ENCODE results near the gene SEMA4C.

SEMA4C gene

GRCh38 chr2:96875498-96876268, 5.8 kb upstream of the SEMA4C start:
- in situ Hi-C loops (cut with HindIII; ENCODE audit: low pct_unique_long_range_greater_than_20kb, low sequenced_read_pairs) = no loop called here
- TF ChIP-seq JUND (IDR thresholded peaks at IDR 0.05; ENCODE audit: low read depth) = no peak
- DNase-seq (ENCODE audit: low read depth in 1 of 2, low spot score in 1 of 2) = no peak

GRCh38 chr2:96874198-96874831, 4.4 kb upstream of the SEMA4C start:
- TF ChIP-seq JUND (IDR thresholded peaks at IDR 0.05; ENCODE audit: low read depth) = no peak
- no peak for DNase-seq (ENCODE audit: low read depth in 1 of 2, low spot score in 1 of 2)
- in situ Hi-C loops (cut with HindIII; ENCODE audit: low pct_unique_long_range_greater_than_20kb, low sequenced_read_pairs) = no loop called here

- in situ Hi-C loops (cut with HindIII; ENCODE audit: low pct_unique_long_range_greater_than_20kb, low sequenced_read_pairs) = no loop called here
- no peak for TF ChIP-seq JUND (IDR thresholded peaks at IDR 0.05; ENCODE audit: low read depth)
- no peak for DNase-seq (ENCODE audit: low read depth in 1 of 2, low spot score in 1 of 2)
Observed at GRCh38 chr2:96873651-96874096, 3.8 kb upstream of the SEMA4C start.

GRCh38 chr2:96872591-96873349, 2.9 kb upstream of the SEMA4C start:
- in situ Hi-C loops (cut with HindIII; ENCODE audit: low pct_unique_long_range_greater_than_20kb, low sequenced_read_pairs) = no loop called here
- TF ChIP-seq JUND (IDR thresholded peaks at IDR 0.05; ENCODE audit: low read depth) = no peak
- DNase-seq (ENCODE audit: low read depth in 1 of 2, low spot score in 1 of 2) = peak in 1 of 2 experiments; percentile 25

GRCh38 chr2:96870626-96871255, 861 bp upstream of the SEMA4C start:
- in situ Hi-C loops (cut with HindIII; ENCODE audit: low pct_unique_long_range_greater_than_20kb, low sequenced_read_pairs) = no loop called here
- DNase-seq (ENCODE audit: low read depth in 1 of 2, low spot score in 1 of 2) = no peak

GRCh38 chr2:96869281-96869821, 529 bp downstream of the SEMA4C start:
- DNase-seq (ENCODE audit: low read depth in 1 of 2, low spot score in 1 of 2) = peak; percentile 58 to 83
- in situ Hi-C loops (cut with HindIII; ENCODE audit: low pct_unique_long_range_greater_than_20kb, low sequenced_read_pairs) = no loop called here
- TF ChIP-seq JUND (IDR thresholded peaks at IDR 0.05; ENCODE audit: low read depth) = no peak

More at GRCh38 chr2:96870626-96871255, 861 bp upstream of the SEMA4C start:
- no peak for TF ChIP-seq JUND (IDR thresholded peaks at IDR 0.05; ENCODE audit: low read depth)

GRCh38 chr2:96868555-96869280, 1.2 kb downstream of the SEMA4C start:
- DNase-seq (ENCODE audit: low read depth in 1 of 2, low spot score in 1 of 2) = peak; percentile 79 to 80
- TF ChIP-seq JUND (IDR thresholded peaks at IDR 0.05; ENCODE audit: low read depth) = no peak
- in situ Hi-C loops (cut with HindIII; ENCODE audit: low pct_unique_long_range_greater_than_20kb, low sequenced_read_pairs) = no loop called here

GRCh38 chr2:96867756-96868554, 1.9 kb downstream of the SEMA4C start:
- TF ChIP-seq JUND (IDR thresholded peaks at IDR 0.05; ENCODE audit: low read depth) = no peak
- in situ Hi-C loops (cut with HindIII; ENCODE audit: low pct_unique_long_range_greater_than_20kb, low sequenced_read_pairs) = no loop called here
- no peak for DNase-seq (ENCODE audit: low read depth in 1 of 2, low spot score in 1 of 2)

GRCh38 chr2:96866986-96867755, 2.7 kb downstream of the SEMA4C start:
- in situ Hi-C loops (cut with HindIII; ENCODE audit: low pct_unique_long_range_greater_than_20kb, low sequenced_read_pairs) = no loop called here
- DNase-seq (ENCODE audit: low read depth in 1 of 2, low spot score in 1 of 2) = no peak
- no peak for TF ChIP-seq JUND (IDR thresholded peaks at IDR 0.05; ENCODE audit: low read depth)

GRCh38 chr2:96866586-96866985, 3.3 kb downstream of the SEMA4C start:
- in situ Hi-C loops (cut with HindIII; ENCODE audit: low pct_unique_long_range_greater_than_20kb, low sequenced_read_pairs) = no loop called here
- no peak for DNase-seq (ENCODE audit: low read depth in 1 of 2, low spot score in 1 of 2)
- TF ChIP-seq JUND (IDR thresholded peaks at IDR 0.05; ENCODE audit: low read depth) = no peak

All from T47D (cell line).